Astrocyte (in vitro differentiated cells and primary cell): ENCODE data around the gene CNPY3. TPM values are rescaled to one million over a fixed set of nuclear protein-coding genes. Genes with fewer than 3 reads are reported as not detected.

ENCODE experiments used
- DNase-seq: peaks from one replicate; pipeline ENCODE4 v3.0.0-alpha.2; 2010; ENCODE audit warnings: low read depth
- FAIRE-seq: peaks from 2 replicates; lab custom pipeline; 2011; peaks lifted over from hg19 to GRCh38; lab: Jason Lieb, UNC
- H2AFZ ChIP-seq: 2 replicates; pipeline ENCODE4 v1.6.0; 2012; ENCODE audit warnings: low read depth, low read length, inconsistent platforms
- H3K27ac ChIP-seq: 2 replicates; pipeline ENCODE4 v1.5.1; 2011; ENCODE audit warnings: low read depth, low read length, inconsistent platforms
- H3K27me3 ChIP-seq: 2 replicates; pipeline ENCODE4 v1.6.0; 2011; ENCODE audit warnings: low read length, inconsistent platforms; ENCODE audit not compliant: insufficient read depth
- H3K36me3 ChIP-seq: 2 replicates; pipeline ENCODE4 v1.5.1; 2011; ENCODE audit warnings: low read length, inconsistent platforms; ENCODE audit not compliant: insufficient read depth
- H3K4me1 ChIP-seq: 2 replicates; pipeline ENCODE4 v1.5.1; 2011; ENCODE audit warnings: low read length, inconsistent platforms; ENCODE audit not compliant: insufficient read depth
- H3K4me2 ChIP-seq: 2 replicates; pipeline ENCODE4 v1.6.0; 2012; ENCODE audit warnings: low read length, inconsistent platforms
- H3K4me3 ChIP-seq: 2 replicates; pipeline ENCODE4 v1.5.1; 2011; ENCODE audit warnings: low read depth, mild to moderate bottlenecking, low read length, inconsistent platforms; ENCODE audit not compliant: insufficient read depth
- H3K79me2 ChIP-seq: 2 replicates; pipeline ENCODE4 v1.6.0; 2012; ENCODE audit warnings: mild to moderate bottlenecking, low read length, inconsistent platforms; ENCODE audit not compliant: insufficient read depth
- H3K9ac ChIP-seq: 2 replicates; pipeline ENCODE4 v1.6.0; 2012; ENCODE audit warnings: mild to moderate bottlenecking, low read length, inconsistent platforms
- H3K9me3 ChIP-seq: 2 replicates; pipeline ENCODE4 v1.5.1; 2012; ENCODE audit warnings: low read depth, mild to moderate bottlenecking, low read length, inconsistent platforms; ENCODE audit not compliant: insufficient read depth
- H4K20me1 ChIP-seq: 2 replicates; pipeline ENCODE4 v1.6.0; 2012; ENCODE audit warnings: low read length, inconsistent platforms; ENCODE audit not compliant: insufficient read depth
- H3K27ac Mint-ChIP-seq: one replicate; pipeline ENCODE4 v1.8.0; 2021; ENCODE audit warnings: mild to moderate bottlenecking, mixed read lengths; ENCODE audit not compliant: unreplicated experiment
- H3K27me3 Mint-ChIP-seq: one replicate; pipeline ENCODE4 v1.8.0; 2021; ENCODE audit warnings: low read depth, mixed read lengths; ENCODE audit not compliant: unreplicated experiment
- H3K36me3 Mint-ChIP-seq: one replicate; pipeline ENCODE4 v1.8.0; 2021; ENCODE audit warnings: low read depth, mixed read lengths; ENCODE audit not compliant: unreplicated experiment
- H3K4me1 Mint-ChIP-seq: one replicate; pipeline ENCODE4 v1.8.0; 2021; ENCODE audit warnings: low read depth, mixed read lengths; ENCODE audit not compliant: unreplicated experiment
- H3K4me3 Mint-ChIP-seq: one replicate; pipeline ENCODE4 v1.8.0; 2021; ENCODE audit warnings: mild to moderate bottlenecking, moderate library complexity, mixed read lengths; ENCODE audit not compliant: unreplicated experiment
- H3K9me3 Mint-ChIP-seq: one replicate; pipeline ENCODE4 v1.8.0; 2021; ENCODE audit warnings: mild to moderate bottlenecking, mixed read lengths; ENCODE audit not compliant: unreplicated experiment
- EZH2 ChIP-seq: IDR thresholded peaks from 2 replicates; pipeline ENCODE4 v1.6.1; 2012; ENCODE audit warnings: mild to moderate bottlenecking, low read length, inconsistent platforms; ENCODE audit not compliant: insufficient read depth
- total RNA-seq: library from RNA; stranded (reverse); gene quantifications from 2 replicates; pipeline ENCODE4 v1.2.1, GENCODE V29; 2021
- TF ChIP-seq, protein P1 (sequence below): IDR thresholded peaks from 2 replicates; pipeline ENCODE4 v1.5.1; 2011; ENCODE audit warnings: low read depth, mild to moderate bottlenecking, inconsistent platforms, low read length, moderate library complexity; ENCODE audit not compliant: insufficient read depth

The CNPY3 gene
- total RNA-seq, 1 donor from 2014 or later: 37.4 TPM

DNA sequence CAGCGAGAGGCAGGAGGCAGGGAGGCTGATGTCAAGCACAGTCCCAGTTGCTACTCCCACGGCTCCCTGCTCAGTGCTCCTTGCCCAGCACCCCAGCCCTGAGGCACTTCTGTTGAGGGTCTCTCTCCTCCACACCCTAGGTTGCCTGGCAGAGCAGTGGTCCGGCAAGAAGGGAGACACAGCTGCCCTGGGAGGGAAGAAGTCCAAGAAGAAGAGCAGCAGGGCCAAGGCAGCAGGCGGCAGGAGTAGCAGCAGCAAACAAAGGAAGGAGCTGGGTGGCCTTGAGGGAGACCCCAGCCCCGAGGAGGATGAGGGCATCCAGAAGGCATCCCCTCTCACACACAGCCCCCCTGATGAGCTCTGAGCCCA lies 9.1 kb downstream of the CNPY3 start:
- no peaks in the 10 kb centered on the region for H3K4me1 Mint-ChIP-seq
- no peak overlapping the region for H3K4me3 ChIP-seq
- H3K79me2 ChIP-seq: peaks cover 21% of the 10 kb centered on the region
- H3K4me3 Mint-ChIP-seq: no peak overlapping the region
- TF ChIP-seq EZH2: no peak
- TF ChIP-seq, protein P1, sequence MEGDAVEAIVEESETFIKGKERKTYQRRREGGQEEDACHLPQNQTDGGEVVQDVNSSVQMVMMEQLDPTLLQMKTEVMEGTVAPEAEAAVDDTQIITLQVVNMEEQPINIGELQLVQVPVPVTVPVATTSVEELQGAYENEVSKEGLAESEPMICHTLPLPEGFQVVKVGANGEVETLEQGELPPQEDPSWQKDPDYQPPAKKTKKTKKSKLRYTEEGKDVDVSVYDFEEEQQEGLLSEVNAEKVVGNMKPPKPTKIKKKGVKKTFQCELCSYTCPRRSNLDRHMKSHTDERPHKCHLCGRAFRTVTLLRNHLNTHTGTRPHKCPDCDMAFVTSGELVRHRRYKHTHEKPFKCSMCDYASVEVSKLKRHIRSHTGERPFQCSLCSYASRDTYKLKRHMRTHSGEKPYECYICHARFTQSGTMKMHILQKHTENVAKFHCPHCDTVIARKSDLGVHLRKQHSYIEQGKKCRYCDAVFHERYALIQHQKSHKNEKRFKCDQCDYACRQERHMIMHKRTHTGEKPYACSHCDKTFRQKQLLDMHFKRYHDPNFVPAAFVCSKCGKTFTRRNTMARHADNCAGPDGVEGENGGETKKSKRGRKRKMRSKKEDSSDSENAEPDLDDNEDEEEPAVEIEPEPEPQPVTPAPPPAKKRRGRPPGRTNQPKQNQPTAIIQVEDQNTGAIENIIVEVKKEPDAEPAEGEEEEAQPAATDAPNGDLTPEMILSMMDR: no peak
- no peaks in the 10 kb centered on the region for H3K9me3 ChIP-seq
- H3K27me3 Mint-ChIP-seq: no peaks in the 10 kb centered on the region
- no peaks in the 10 kb centered on the region for H3K4me1 ChIP-seq
- no peak overlapping the region for H3K4me2 ChIP-seq
- no peak for FAIRE-seq
- no peak overlapping the region for H3K27ac Mint-ChIP-seq
- H3K27ac ChIP-seq: no peak overlapping the region
- H3K9me3 Mint-ChIP-seq: no peaks in the 10 kb centered on the region
- no peaks in the 10 kb centered on the region for H3K27me3 ChIP-seq
- no peak overlapping the region for H2AFZ ChIP-seq
- H4K20me1 ChIP-seq: peaks cover 19% of the 10 kb centered on the region
- H3K36me3 ChIP-seq: peaks cover 25% of the 10 kb centered on the region
- no peak overlapping the region for H3K9ac ChIP-seq
- no peak for DNase-seq
- H3K36me3 Mint-ChIP-seq: peaks cover 21% of the 10 kb centered on the region

DNA sequence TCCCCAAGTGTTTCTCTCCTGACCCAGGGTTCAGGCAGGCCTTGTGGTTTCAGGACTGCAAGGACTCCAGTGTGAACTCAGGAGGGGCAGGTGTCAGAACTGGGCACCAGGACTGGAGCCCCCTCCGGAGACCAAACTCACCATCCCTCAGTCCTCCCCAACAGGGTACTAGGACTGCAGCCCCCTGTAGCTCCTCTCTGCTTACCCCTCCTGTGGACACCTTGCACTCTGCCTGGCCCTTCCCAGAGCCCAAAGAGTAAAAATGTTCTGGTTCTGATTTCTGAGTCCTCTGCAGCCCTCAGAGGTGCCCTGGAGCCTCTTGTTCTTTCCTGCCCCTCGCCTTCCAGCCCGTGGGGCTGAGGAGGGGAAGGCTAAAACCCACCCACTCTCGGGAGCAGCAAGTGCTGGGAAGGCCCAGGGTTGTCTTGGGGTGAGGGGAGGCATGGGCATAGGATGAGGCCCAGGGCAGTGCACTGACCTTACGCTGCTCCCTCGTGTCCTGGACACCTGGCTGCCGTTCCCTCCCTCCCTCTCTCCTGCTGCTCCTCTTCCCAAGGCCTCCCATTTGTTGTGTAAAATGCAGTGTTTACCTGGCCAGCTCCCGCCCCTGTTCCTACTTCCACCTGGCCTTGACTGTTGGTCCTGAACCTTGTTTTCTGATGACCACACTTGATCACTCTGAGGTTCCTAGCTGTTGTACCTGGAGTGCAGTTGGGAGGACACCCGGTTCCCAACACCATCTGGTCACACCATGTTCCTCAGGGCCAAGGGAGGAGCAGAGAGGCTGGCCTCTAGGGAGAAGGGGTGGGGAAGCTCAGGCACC lies 9.9 kb downstream of the CNPY3 start:
- peaks cover 22% of the 10 kb centered on the region for H3K36me3 Mint-ChIP-seq
- TF ChIP-seq, protein P1: no peak
- no peak for TF ChIP-seq EZH2
- H3K4me1 Mint-ChIP-seq: no peaks in the 10 kb centered on the region
- H4K20me1 ChIP-seq: peaks cover 13% of the 10 kb centered on the region
- no peaks in the 10 kb centered on the region for H3K9me3 Mint-ChIP-seq
- DNase-seq: no peak
- H3K9me3 ChIP-seq: no peaks in the 10 kb centered on the region
- H3K4me3 ChIP-seq: no peak overlapping the region
- FAIRE-seq: no peak
- H3K27ac ChIP-seq: no peak overlapping the region
- H3K27me3 ChIP-seq: no peaks in the 10 kb centered on the region
- H3K4me3 Mint-ChIP-seq: no peak overlapping the region
- no peak overlapping the region for H2AFZ ChIP-seq
- peaks cover 27% of the 10 kb centered on the region for H3K36me3 ChIP-seq
- H3K27ac Mint-ChIP-seq: no peak overlapping the region
- no peaks in the 10 kb centered on the region for H3K27me3 Mint-ChIP-seq
- H3K9ac ChIP-seq: no peak overlapping the region
- no peak overlapping the region for H3K4me2 ChIP-seq
- H3K4me1 ChIP-seq: no peaks in the 10 kb centered on the region
- H3K79me2 ChIP-seq: peaks cover 14% of the 10 kb centered on the region

DNA sequence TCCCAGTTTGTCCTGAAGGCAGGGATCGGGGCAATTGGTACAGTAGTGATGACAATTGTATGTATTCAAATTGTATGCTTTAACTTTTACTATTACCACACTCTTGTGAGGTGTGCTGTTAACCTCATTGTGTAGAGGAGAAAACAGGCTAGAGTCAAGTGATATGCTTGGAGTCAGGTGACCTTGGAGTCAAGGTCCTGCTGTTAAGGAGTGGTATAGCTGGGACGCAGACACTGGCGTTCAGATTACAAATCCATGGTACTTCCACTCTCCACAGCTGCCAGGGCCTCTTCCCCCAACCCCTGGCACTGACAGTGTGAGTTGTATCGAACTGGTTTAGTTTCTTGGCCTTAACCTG lies 10.5 kb downstream of the CNPY3 start:
- Mint-ChIP-seq H3K36me3 (peaks cover 21% of the 10 kb centered on the region), H3K27me3 (no peaks in the 10 kb centered on the region), H3K9me3 (no peaks in the 10 kb centered on the region), H3K27ac (peak overlapping the region; percentile 7), H3K4me1 (no peaks in the 10 kb centered on the region), H3K4me3 (no peak overlapping the region)
- Histone ChIP-seq H3K79me2 (peaks cover 8% of the 10 kb centered on the region), H4K20me1 (peaks cover 9% of the 10 kb centered on the region), H3K4me2 (no peak overlapping the region), H3K9ac (no peak overlapping the region), H3K4me3 (no peak overlapping the region), H3K36me3 (peaks cover 27% of the 10 kb centered on the region), H2AFZ (no peak overlapping the region), H3K27ac (no peak overlapping the region), H3K4me1 (no peaks in the 10 kb centered on the region), H3K27me3 (no peaks in the 10 kb centered on the region), H3K9me3 (no peaks in the 10 kb centered on the region)
- FAIRE-seq (no peak), DNase-seq (no peak)
- TF ChIP-seq EZH2: no peak
- TF ChIP-seq, protein P1: no peak
